ENCODE measurements around the gene FERMT2.

- TF ChIP-seq CTCF (IDR thresholded peaks at IDR 0.05) (no peak), POLR2A (IDR thresholded peaks at IDR 0.05) (no peak)
Measured at GRCh38 chr14:52868911-52869618, 81.8 kb downstream of the FERMT2 start.
